SK-N-DZ (cell line): ENCODE data around the gene RANBP17.
A peak's percentile ranks its signal among the peaks of the same experiment; 100 is the strongest.

Source experiments
- DNase-seq: peaks from one replicate; pipeline ENCODE4 v3.0.0-alpha.2; 2015; ENCODE audit warnings: low spot score

The RANBP17 gene

DNA sequence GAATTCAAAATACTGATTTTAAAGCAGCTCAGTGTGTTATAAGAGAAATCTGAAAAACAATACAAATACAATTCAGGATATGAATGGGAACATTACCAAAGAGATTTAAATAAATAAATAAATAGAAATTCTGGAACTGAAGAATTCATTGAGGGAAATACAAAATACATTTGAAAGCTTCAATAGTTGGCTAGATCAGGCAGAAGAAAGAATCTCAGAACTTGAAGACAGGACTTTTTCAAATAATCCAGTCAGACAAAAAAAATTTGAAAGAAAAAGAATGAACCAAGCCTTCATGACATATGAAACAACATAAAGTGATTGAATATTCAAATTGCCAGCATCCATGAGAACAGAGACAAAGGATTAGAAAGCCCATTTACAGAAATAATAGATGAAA, 387.6 kb downstream of the RANBP17 start:
- no peak for DNase-seq

DNA sequence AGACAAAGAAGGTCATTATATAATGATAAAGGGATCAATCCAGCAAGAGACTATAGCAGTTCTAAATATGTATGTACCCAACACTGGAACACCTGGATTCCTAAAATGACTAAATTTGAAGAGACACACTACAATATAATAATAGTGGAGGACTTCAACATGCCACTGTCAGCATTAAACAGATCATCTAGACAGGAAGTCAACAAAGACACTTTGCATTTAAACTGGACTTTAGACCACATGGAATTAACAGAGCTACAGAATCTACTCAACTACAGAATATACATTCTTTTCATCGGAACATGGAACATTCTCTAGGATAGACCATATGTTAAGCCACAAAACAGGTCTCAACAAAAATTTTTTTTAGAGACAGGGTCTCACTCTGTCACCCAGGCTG, 388.9 kb downstream of the RANBP17 start:
- DNase-seq, result no peak

DNA sequence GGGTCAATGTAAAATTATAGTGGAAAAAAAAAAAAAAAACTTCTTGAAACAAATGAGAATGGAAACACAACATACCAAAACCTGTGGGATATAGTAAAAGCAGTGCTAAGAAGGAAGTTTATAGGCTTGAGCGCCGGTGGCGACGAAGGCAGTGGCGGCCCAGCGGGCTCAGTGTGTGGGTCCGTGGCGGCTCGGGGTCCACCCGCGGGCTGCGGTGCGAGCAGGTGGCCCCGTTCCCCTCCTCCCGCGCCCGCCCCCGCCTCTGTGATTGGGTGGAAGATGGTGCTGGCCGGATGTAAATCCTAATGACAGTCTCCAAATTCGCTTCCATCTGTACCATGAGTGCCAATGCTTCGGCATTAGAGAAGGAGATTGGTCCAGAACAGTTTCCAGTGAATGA, 389.7 kb downstream of the RANBP17 start:
- no peak for DNase-seq

DNA sequence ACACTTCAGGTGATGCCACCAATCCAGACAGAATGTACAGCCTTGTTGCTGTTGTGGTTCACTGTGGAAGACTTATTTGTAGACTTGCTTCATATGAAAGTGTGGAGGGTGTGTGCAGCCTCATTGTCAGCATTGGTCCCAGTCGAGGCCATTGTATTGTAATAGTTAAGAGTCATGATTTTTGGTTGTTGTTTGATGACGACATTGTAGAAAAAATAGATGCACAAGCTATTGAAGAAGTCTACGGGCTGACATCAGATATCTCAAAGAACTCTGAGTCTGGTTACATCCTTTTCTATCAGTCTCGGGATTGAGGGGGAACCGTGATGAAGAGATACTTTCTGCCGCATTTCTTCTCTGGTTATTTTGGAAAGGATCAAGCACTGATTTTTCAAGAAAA, 390.9 kb downstream of the RANBP17 start:
- no peak for DNase-seq

DNA sequence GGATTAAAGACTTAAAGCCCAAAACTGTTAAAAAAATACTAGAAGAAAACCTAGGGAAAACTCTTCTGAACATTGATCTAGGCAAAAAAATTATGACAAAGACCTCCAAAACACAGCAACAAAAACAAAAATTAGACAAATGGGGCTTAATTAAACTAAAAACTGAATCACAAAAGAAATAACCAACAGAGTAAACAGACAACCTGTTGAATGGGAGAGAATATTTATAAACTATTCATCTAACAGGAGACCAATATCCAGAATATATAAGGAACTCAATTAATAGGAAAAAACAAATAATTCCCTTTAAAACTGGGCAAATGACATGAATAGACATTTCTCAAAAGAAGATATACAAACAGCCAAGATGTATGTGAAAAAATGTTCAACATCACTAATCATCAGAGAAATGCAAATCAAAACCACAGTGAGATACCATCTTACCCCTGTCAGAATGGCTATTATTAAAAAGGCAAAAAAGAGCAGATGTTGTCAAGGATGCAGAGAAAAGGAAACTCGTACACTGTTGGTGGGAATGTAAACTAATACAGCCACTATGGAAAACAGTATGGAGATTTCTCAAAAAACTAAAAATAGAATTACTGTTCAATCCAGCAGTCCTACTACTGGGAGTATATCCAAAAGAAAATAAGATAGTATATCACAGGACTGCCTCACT, 397.1 kb downstream of the RANBP17 start:
- no peak for DNase-seq

DNA sequence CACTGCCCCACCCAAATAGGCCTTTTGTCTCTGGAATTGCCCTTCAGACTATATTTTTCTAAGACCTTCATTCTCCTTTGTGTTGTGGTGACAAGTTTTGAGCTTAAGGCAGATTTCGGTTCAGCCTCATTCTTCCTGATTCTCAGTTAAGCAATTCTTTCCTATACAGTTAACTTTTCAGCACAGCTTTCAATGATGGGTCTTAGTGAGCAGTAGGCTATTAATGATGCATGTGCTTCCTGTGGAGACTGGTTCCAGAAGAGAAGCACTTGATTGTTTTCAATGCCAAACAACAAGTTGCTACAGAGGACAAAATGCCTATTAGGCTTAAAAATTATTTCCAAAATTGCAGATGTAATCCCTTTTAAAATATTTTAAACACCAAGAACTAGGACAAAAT, 399.5 kb downstream of the RANBP17 start:
- no peak for DNase-seq

DNA sequence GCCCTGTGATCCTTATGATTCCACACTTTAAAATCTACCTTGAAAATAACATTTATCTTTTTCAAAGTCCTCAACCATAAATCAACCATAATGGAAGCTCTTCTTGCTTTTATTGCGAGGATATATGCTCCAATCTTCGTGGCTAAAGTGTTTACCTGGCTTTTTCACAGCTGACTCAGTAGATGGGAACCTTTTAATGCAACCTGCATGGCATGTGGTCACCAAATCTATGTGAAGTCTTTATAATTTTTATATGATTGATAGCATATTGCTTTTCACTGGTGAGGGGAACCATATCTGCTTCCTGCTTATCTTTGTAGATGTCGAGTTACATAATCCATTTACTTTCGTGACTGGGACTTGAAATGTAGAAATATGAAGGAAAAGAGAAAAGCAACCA, 400.1 kb downstream of the RANBP17 start:
- DNase-seq, result peak; percentile 52

DNA sequence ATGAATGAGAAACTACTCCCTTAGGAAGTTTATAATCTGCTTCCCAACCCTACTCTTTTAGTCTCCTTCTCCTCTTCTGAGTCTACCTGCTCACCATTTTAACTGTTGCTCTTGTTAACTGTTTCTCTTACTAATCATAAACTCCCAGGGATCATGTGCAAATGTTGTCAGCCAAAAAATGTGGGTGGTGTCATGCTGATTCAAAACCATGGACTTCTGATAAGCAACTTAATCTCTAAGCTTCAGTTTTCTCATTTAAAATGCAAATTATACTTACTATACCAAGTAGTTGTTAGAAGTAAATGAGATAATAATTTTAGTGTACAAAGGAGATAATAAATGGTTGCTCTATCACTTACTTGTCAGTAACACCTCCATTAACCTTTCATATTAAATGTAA, 401.4 kb downstream of the RANBP17 start:
- DNase-seq, result no peak

DNA sequence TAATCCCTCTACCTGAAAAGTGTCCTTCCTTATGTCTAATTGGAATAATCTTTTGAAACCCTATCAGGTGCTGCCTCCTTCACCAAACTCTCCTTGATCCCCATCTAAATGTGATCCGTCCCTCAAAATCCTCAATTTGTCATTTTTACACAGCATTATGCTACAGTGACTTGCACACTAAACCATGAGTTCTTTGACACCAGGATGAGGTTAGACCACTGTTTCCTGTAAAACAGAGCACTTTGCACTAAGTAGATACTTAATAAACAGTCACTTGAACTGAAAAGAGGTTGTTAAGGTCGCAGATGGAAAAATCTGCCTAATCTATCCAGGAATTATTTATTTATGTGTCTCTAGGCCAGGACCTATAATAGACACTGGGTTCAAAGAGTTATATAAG, 403.0 kb downstream of the RANBP17 start:
- DNase-seq, result no peak

DNA sequence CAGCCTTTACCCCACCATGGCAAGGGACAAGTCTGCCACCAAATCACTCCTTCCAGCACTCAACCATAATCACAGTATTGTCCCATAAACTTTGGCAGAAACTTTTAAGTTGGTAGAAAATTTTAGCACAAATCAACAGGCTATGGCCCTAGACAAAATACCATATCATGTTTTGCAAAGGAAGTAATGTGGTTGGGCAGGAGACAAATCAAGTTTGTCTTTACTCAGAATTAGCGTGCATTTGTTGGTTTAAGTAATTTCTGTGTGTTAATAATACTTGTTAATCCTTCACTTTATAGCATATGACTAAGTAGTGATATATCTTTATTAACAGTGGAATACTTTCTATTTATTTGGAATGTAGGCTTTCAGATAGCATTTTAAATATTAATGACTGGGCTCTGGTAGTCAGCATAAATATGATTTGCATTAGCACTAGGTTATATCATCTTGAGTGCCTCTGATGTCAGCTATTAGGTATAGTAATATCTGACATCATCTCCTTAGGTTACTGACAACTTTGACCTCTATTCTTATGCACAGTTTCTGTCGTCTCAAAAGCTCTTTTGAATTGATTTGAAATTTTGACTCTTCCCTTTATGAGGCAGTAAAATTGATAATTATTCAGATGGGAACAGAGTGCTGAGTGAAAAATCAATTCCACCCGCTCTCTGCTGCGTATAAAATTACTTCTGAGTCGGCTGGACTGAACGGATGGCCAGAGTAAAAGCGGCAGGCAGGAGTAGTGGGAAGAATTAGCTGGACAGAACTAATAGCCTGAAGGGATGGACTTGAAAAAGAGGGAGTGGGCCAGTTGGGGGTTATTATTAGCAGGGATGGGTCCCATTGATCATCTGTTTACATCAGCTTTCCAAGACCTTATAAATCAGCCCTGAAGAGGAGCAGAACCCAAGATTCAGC, 407.1 kb downstream of the RANBP17 start:
- DNase-seq, result no peak

DNA sequence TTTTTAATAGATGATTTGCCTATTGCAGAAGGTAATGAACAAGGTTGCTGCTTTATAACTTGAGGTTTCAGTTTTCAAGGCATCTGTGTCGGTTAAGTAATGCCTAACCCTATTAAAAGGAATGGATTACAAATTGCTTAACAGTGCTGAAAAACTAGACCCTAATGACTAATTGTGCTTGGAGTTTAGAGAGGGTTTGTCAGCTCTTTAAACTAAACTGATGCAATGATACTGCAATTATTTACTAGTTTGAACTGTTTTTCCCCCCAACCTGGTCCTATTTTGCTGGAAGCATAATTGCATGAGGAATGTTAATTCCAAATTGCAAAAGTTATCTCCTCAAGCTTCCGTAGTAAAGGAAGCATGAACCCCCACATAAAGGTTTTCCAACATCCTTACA, 407.9 kb downstream of the RANBP17 start:
- no peak for DNase-seq

DNA sequence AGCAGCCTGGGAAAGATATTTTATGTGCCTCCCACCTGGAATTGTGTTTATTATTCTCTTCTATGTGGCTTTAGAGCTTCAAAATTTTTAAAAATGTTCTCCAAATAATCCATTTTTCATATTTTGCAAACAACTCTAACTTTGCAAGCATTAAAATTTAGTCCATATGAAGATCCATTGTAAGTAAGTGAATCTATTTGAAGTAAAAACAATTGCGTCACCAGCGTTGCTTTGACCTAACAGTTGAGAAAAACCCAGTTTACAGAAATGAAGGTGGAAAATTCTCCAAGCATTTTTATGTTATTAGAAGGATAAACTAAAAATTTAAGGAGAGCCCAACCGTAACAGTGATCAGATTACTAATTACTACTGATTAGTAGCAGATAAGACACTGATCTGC, 408.3 kb downstream of the RANBP17 start:
- no peak for DNase-seq

DNA sequence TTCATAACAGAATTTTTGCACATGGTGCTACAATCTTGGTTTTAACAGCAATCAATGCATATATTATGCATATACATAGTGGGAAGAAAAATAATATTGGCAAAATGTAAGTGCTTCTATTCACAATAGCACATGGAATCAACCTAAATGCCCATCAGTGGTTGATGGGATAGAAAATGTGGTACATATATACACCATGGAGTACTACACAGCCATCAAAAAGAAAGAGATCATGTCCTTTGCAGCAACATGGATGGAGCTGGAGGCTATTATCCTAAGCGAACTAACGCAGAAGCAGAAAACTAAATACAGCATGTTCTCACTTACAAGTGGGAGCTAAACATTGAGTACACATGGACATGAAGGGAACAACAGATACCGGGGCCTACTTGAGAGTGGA, 410.0 kb downstream of the RANBP17 start:
- no peak for DNase-seq

DNA sequence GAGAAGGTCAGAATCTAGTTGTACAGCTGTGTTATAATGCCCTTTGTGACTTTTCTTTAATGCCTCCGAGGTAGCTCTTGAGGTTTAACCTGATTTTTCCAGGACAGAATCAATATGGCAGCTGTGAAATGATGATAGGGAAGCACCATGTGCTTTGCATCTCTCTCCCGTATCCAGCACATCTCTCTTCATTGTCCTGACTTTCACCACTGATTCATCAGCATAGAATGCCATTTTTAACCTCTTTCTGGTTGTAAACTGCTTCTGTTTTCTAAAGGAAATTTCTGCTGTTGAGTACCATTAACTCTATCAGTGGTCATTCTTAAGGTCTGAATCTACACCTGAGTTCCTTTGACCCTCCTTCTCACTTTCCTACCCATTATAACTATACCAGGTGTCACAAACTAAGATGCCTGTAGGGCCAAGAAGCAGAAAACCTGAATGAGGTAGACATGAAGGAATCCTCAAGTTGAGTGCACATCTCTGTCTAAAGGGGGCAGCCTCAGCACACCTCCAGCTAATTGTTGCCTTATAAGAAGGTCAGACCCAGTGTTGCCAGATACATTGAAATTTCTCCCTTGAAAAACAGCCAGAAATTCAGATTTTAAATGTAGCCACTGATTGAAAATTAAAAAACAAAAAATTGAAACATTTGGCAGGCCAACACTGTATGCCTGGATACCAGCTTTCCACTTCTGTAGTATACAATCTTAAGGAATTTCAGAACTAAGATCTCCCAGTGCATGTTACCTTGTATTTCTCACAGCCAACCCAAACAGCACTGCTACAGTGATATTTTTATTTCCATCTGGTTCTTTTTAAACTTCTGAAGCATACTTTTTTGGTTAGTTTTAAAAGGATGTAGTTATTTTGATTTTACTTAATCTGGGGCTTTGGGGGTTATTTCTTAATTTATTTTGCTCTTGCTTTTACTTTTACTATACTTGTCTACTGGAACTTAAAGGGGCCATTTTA, 411.5 kb downstream of the RANBP17 start:
- DNase-seq, result peak; percentile 55

DNA sequence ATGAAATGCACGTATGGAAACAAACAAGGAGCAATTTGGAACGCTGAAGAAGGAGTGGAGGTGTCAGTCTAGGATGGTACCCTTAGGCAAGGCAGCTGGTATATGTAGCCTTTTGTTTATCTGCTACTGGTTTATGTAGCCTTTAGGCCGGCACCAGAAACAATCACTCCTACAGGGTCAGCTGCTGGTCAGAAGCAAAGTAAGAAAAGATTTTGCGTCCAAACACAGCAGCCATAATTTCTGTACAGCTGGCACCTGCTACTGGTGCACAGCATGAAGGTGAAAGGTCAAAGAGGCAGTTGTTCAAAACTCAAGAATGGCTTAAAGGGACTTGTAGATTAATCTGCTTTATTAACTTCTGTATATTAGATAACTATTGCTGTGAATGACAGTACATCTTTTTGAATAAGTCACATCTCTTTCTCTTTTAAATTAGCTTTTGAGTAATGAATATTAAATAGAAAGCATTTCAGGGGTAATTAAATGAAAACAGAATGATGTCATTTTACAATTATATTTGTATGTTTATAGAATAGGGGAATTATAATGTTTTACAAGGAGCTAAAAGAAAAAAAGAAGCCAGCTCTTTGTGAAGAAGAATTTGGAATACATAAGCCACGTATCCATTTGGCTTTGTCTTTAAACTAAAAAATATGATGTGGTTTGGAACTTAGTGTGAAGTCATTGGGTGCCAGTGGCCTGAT, 414.2 kb downstream of the RANBP17 start:
- no peak for DNase-seq

DNA sequence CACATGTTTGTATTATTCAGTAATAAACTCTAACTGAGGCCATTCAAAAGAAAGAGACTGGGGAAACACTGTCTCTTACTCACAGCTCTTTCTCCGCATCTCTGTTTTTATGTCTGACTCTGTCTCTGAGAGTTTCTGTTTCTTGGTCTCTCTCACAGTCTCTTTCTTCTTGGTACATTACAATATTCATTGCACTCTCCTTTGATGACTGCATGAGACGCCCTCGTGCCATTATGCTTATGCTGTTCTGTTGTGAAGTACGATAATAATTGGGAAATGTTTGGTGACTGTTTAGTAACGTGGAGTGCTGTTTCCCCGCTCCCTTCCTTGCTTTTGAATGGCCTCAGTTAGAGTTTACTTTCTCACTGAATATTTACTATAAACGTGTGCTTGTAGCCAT, 421.9 kb downstream of the RANBP17 start:
- DNase-seq, result no peak

DNA sequence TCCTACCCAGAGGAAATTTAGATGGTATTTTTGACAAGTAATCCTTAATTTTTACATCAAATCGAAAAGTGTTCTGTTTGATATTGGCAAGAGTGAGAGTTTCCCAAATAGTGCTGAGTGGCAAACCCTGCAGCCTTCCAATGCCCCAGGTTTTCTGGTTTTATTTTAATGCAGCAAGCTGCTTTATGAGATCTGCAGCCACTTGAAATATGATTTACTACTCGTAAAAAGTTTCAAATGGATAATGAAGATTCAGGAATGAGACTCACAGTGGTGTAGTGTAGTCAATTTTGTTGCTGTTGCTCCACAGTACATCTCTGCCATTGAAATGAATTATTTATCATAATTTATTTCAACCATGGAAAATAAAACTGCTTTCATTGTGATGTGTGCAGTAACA, 423.6 kb downstream of the RANBP17 start:
- DNase-seq, result no peak

DNA sequence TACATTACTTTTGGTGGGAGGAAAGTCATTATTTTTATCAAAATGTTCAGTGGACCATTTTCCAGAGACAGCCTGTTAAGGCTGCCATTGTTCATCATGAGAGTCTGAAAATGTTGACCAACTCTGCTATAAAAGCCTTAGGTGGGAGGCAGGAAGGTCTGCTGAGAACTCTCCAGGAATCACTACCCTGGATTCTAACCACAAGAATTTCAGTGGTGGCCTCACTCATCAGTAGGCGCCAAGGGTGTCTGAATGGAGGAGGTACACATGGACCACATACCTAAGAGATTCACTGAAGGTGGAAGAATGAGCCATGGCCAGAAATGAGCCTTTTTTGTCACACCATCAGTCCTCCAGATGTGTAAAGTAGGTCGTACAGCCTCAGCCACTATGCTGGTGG, 426.2 kb downstream of the RANBP17 start:
- DNase-seq, result no peak

DNA sequence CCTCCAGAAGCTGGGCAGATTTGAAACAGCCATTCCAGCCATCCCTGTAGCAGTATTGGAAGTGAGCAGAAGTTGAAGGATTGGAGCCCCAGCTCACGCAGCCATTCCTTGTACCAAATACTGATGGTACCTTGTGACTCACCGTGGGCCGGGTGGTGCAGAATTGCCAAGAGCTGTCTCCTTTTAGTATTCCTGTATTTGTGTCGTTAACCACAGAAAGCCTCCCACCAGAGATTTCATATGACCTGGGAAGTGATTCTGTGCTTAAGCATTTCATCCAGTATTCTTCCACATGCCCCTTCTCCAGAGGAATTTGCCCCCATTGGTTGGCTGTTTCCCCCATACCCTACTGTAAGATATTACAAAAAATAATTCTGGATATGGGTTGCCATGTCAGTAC, 429.6 kb downstream of the RANBP17 start:
- DNase-seq, result no peak

DNA sequence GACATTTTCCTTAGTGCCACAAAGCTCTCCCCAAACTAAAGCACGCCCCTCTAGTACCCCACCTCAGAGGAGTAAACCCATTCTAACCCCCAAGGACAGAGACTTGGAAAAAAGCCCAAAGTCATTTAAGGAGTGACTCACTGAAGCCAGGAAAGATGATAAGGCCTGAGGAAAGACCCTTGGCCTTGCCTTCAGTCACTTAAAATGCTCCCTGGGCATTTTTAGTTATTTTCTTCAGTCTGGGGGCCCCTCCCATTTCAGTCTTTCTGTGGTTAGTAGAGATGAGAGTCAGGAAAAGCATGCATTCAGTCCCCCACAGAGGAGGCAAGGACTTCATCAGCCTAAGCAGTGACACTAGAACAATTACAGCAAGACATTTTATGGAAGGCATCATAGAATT, 433.5 kb downstream of the RANBP17 start:
- no peak for DNase-seq

DNA sequence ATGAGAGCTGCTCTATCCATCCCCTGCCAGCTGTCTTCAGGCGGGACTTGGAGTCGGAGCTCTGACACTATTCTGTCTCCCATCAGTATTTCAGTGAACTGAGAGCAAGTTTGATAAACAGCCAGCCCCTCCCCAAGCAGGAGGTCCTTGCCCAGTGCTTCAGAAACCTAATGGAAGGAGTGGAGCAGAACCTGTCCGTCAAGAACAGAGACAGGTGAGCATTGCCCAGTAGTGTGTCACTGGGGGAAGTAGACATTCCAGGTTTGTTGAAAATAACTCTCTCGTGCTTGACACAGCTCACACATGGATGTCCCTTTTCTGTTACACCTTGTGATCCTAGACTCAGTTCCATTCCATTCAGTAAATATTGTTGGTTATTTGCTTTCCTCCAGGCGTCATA, 434.0 kb downstream of the RANBP17 start:
- DNase-seq, result no peak
